Karpas-422 (cell line): ENCODE results near the gene CETP. TPM values are rescaled to one million over a fixed set of nuclear protein-coding genes. Genes with fewer than 3 reads are reported as not detected.

ENCODE experiments used
- DNase-seq: peaks from one replicate; pipeline ENCODE4 v3.0.0-alpha.2; 2015
- H2AFZ ChIP-seq: fragments of 200-600 bp; sonication (generic); 2 replicates; pipeline ENCODE4 v1.6.1; 2014; ENCODE audit warnings: antibody characterized with exemption, low read length, mixed read lengths
- H3K27ac ChIP-seq: fragments of 200-600 bp; sonication (generic); 2 replicates; pipeline ENCODE4 v1.5.1; 2014; ENCODE audit warnings: mild to moderate bottlenecking, low read length, moderate library complexity
- H3K27me3 ChIP-seq: fragments of 200-600 bp; sonication (generic); 2 replicates; pipeline ENCODE4 v1.6.1; 2014; ENCODE audit warnings: low read length, mixed read lengths
- H3K36me3 ChIP-seq: fragments of 200-600 bp; sonication (generic); 2 replicates; pipeline ENCODE4 v1.6.1; 2014; ENCODE audit warnings: low read length, mixed read lengths; ENCODE audit not compliant: insufficient read depth
- H3K4me1 ChIP-seq: fragments of 200-600 bp; sonication (generic); 2 replicates; pipeline ENCODE4 v1.6.1; 2014; ENCODE audit warnings: mild to moderate bottlenecking, low read length, mixed read lengths
- H3K4me2 ChIP-seq: fragments of 200-600 bp; sonication (generic); 2 replicates; pipeline ENCODE4 v1.6.1; 2014; ENCODE audit warnings: low read length, low read depth, mild to moderate bottlenecking; ENCODE audit not compliant: poor library complexity, severe bottlenecking
- H3K4me3 ChIP-seq: fragments of 200-600 bp; sonication (generic); 2 replicates; pipeline ENCODE4 v1.5.1; 2014; ENCODE audit warnings: mild to moderate bottlenecking, antibody characterized with exemption, low read length, mixed read lengths
- H3K79me2 ChIP-seq: fragments of 200-600 bp; sonication (generic); 2 replicates; pipeline ENCODE4 v1.6.1; 2014; ENCODE audit warnings: mild to moderate bottlenecking, low read length, mixed read lengths
- H3K9ac ChIP-seq: fragments of 200-600 bp; sonication (generic); 2 replicates; pipeline ENCODE4 v1.6.0; 2014; ENCODE audit warnings: low read length
- H3K9me2 ChIP-seq: fragments of 200-600 bp; sonication (generic), shearing (Covaris generic); replicated peaks from 2 replicates; pipeline ENCODE4 v1.6.0; 2014; ENCODE audit warnings: mild to moderate bottlenecking, low read length, moderate library complexity; ENCODE audit not compliant: insufficient read depth
- H3K9me3 ChIP-seq: fragments of 300-700, 200-600 bp; sonication (generic); 2 replicates; pipeline ENCODE4 v1.6.1; 2014; ENCODE audit warnings: low read length, mixed read lengths
- H4K20me1 ChIP-seq: fragments of 200-600 bp; sonication (generic); 2 replicates; pipeline ENCODE4 v1.6.1; 2014; ENCODE audit warnings: mild to moderate bottlenecking, antibody characterized with exemption, low read length, low read depth; ENCODE audit not compliant: insufficient read depth
- total RNA-seq: library from RNA; depleted of rRNA; stranded (reverse); fragments of >200 nt; shearing (Covaris generic); gene quantifications from 2 replicates; pipeline ENCODE4 v1.2.3, GENCODE V29; 2014; ENCODE audit warnings: low replicate concordance

The CETP gene
- total RNA-seq, 1 experiment from 2014 or later, result 0.48 TPM

DNA sequence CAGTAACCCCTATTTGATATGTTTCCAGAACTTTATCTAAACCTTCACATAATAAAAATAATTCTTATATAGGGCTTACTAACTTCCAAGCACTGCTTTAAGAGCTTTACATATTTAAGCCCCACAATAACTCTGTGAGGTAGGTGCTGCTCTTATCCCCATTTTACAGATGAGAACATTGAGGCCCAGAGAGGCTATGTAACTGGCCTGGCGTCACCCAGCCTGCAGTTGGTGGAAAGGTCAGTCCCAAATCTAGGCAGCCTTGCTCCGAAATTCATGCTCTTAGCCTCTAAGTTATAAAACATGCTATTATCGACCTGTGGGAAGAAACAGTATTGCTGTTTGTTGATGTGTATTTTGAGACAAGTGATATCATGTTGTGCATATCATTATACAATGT lies 36.6 kb downstream of the CETP start:
- Histone ChIP-seq H3K4me2 (no peak overlapping the region), H3K9me2 (no peaks in the 10 kb centered on the region), H3K27ac (peak overlapping the region; percentile 26; the same call in 1 of the 2 replicates), H3K36me3 (no peaks in the 10 kb centered on the region), H3K27me3 (no peaks in the 10 kb centered on the region), H2AFZ (no peak overlapping the region), H3K4me3 (no peak overlapping the region), H4K20me1 (no peaks in the 10 kb centered on the region; the same call in 1 of the 2 replicates), H3K79me2 (peaks cover 63% of the 10 kb centered on the region), H3K9ac (no peak overlapping the region), H3K4me1 (peaks cover 50% of the 10 kb centered on the region), H3K9me3 (no peaks in the 10 kb centered on the region)
- no peak for DNase-seq

DNA sequence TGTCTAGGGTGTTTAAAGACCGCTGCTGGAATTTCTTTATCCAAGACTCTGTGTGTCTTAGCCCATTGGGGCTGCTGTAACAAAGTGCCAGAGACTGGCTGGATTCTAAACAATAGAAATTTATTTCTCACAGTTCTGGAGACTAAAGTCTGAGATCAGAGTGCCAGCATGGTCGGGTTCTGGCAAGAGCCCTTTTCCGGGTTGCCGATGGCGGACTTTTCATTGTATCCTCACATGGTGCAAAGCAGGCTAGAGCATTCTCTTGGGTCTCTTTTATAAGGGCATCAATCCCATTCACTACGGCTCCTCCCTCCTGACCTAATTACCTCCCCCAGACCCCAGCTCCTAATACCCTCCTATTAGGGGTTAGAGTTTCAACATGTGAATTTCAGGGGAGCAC lies 37.1 kb downstream of the CETP start:
- Histone ChIP-seq H3K9me2 (no peaks in the 10 kb centered on the region), H4K20me1 (no peaks in the 10 kb centered on the region; the same call in 1 of the 2 replicates), H3K27ac (peak overlapping the region; percentile 66), H3K4me2 (peak overlapping the region; percentile 53), H3K4me1 (peaks cover 50% of the 10 kb centered on the region), H3K79me2 (peaks cover 60% of the 10 kb centered on the region), H3K9me3 (no peaks in the 10 kb centered on the region), H3K27me3 (no peaks in the 10 kb centered on the region), H2AFZ (no peak overlapping the region), H3K9ac (peak overlapping the region; percentile 39; the same call in 1 of the 2 replicates), H3K4me3 (no peak overlapping the region), H3K36me3 (no peaks in the 10 kb centered on the region)
- no peak for DNase-seq

DNA sequence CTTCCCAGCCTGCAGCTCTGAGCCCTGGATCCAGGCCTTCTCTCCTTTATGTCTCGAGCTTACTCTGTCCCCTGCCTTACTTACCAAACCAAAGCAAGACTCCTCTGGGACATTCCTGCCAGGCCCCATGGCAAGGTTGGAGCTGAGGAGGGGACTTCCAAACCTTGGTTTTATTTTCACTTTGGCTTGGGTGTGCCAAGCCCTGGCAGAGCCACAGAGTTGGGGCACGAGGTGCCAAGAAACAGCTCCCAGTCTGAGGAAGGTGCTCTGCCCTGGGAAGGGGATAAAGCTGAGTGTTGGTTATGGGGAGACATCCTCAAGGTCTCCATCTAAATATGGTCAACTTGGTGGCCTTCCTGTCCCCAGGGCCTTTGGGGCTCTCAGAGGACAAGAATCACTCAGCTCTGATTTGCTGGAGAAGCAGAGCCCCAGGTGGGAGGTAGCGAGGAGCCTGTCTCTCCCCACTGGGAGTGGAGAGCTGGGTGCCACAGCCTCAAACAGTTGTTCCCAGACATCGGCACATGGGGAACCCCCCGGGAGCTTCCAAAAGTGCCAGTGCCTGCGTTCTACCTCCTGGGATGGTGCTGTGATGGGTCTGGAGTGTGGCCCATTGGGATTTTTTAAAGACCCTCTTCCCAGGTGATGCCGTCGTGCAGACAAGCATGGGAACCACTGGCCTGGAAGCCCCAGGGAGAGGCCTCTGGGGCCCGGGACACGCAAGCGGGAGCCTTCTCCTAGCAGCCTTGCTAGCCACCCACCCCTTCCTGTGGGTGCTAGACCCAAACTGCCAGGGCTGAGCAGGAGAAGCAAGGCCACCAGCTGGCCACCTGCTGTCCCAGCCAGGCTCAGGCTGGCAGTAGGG lies 37.9 kb downstream of the CETP start:
- peak overlapping the region; percentile 39 for H3K9ac ChIP-seq

DNA sequence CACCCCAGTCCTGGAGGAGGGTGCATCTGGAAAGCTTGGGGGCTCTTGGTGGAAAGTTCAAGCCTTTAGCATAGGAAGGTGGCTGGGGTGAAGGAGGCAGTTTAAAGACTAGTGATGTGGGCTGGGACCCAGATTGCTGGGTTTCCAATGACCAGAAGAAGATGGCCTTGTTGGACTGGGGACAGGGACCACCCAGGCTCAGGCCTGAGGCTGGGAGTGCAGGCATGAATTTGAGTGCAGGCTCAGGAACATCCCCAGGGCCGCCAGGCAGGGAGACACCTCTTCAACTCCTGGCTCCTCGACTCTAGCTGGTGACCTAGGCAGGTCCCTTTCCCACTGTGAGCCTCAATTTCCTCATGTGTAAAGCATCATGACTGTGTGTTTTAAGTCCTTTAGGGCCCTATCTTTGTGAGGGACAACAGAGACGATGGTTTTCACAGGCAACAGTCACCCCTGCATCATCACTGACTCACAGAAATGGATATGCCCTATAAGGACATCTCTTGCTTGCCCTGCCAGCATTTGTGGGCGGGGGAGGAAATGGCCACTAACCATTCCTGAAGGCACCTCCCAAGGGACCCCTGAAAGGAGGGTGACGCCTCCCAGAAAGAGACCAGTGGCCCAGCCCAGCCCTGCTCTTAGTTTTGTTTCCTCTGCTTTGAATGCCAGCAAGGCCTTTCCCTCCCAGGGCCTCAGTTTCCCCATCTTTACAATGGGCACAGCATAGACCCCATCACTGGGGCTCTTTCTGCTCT lies 38.7 kb downstream of the CETP start:
- Histone ChIP-seq H3K9ac (peak overlapping the region; percentile 39), H3K27ac (peak overlapping the region; percentile 66), H3K4me2 (no peak overlapping the region), H3K36me3 (0 out of 2 replicates have a peak, but pooled peaks cover 5% of the 10 kb centered on the region), H3K9me2 (no peaks in the 10 kb centered on the region), H3K27me3 (no peaks in the 10 kb centered on the region), H3K9me3 (no peaks in the 10 kb centered on the region), H3K79me2 (peaks cover 53% of the 10 kb centered on the region), H4K20me1 (no peaks in the 10 kb centered on the region; the same call in 1 of the 2 replicates), H3K4me1 (peaks cover 59% of the 10 kb centered on the region), H3K4me3 (no peak overlapping the region), H2AFZ (no peak overlapping the region)
- peak; percentile 61 for DNase-seq

More for the DNA sequence above, 37.9 kb downstream of the CETP start:
- Histone ChIP-seq H2AFZ (no peak overlapping the region), H3K36me3 (0 out of 2 replicates have a peak, but pooled peaks cover 5% of the 10 kb centered on the region), H3K4me1 (peaks cover 51% of the 10 kb centered on the region), H3K27ac (peak overlapping the region; percentile 66), H3K9me2 (no peaks in the 10 kb centered on the region), H3K27me3 (no peaks in the 10 kb centered on the region), H3K9me3 (no peaks in the 10 kb centered on the region), H3K4me2 (peak overlapping the region; percentile 53), H3K79me2 (peaks cover 56% of the 10 kb centered on the region), H3K4me3 (no peak overlapping the region), H4K20me1 (no peaks in the 10 kb centered on the region; the same call in 1 of the 2 replicates)
- DNase-seq, result no peak

DNA sequence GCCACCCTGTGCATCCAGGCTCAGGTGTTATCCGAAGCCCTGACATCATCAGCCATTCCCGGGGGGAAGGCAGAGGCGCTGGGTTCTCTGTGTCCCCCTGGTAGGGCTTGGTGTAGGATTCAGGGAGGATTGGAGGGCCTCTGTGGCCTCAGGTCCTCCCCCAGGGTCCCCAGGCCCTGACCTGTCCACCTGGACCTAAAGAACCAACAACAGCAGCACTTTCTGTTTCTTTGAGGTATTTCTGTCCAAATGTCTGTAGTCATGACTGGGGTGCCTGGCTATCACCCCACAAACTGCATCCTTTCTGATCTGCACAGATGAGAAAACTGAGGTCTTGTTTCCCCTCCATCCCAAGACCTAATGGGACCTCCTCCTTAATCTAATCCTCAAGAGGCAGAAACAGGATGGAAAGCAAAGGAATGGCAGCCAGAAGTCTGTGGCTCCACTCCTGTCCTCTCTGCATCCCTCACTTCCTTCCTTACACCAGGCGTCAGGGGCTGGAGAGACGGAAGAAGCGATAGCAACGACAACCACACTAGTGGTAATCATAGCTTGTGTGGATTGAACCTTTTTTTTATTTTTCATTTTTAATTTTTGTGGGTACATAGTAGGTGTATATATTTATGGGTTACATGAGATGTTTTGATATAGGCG lies 39.4 kb downstream of the CETP start:
- DNase-seq, result no peak
- H3K4me2 ChIP-seq, result no peak overlapping the region
- H2AFZ ChIP-seq, result no peak overlapping the region
- H3K27me3 ChIP-seq, result no peaks in the 10 kb centered on the region
- H3K4me1 ChIP-seq, result peaks cover 66% of the 10 kb centered on the region
- H3K9me3 ChIP-seq, result no peaks in the 10 kb centered on the region
- no peak overlapping the region for H3K4me3 ChIP-seq
- peaks cover 48% of the 10 kb centered on the region for H3K79me2 ChIP-seq
- no peaks in the 10 kb centered on the region; the same call in 1 of the 2 replicates for H4K20me1 ChIP-seq
- 0 out of 2 replicates have a peak overlapping the region, but pooled peaks have one; percentile 24 for H3K27ac ChIP-seq
- H3K36me3 ChIP-seq, result 0 out of 2 replicates have a peak, but pooled peaks cover 5% of the 10 kb centered on the region
- H3K9me2 ChIP-seq, result no peaks in the 10 kb centered on the region
- H3K9ac ChIP-seq, result no peak overlapping the region

DNA sequence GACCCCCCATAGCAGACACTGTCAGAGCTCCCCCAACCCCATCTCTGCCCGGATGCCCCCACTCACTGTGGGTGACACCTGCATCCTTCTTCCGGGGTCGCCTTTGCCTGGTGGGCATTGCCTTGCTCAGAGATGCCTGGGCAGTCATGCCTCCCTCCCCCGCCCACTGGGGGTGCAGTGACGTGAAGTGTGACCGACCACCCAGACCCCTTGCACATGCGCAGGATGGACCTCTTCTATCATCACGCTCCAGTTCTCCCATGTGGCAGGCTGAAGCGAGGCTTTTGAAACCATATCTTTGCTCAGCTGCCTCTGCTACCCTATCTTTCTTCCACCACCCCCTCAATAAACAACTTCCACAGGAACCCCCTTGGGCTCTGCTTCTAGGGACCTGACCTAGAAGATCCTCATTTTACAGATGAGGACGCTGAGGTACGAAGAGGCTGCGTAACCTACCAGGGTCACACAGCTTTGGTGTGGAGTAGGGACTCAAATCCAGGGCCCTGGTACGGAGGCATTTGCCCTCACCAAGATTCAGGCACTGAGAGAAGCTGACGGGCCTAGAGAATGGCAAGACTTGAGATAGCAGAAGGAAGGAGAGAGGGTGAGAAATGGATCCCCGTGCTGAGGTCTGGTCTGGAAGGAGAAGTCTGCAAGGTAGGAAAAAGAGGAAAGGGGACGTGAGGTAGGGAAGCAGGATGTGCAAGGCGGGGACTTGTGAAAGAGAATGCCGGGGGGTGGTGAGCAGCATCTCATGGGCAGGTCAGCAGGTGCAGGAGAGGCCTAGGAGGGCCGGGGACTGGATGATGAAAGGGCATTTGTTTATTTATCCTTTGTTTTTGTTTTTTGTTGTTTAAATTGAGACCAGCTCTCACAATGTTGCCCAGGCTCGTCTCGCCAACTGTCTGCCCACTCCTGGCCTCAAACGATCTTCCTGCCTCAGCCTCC lies 42.0 kb downstream of the CETP start:
- Histone ChIP-seq H3K4me2 (peak overlapping the region; percentile 64), H2AFZ (no peak overlapping the region), H3K9me2 (no peaks in the 10 kb centered on the region), H3K27ac (peak overlapping the region; percentile 87), H3K36me3 (0 out of 2 replicates have a peak, but pooled peaks cover 5% of the 10 kb centered on the region), H3K9me3 (no peaks in the 10 kb centered on the region), H4K20me1 (no peaks in the 10 kb centered on the region; the same call in 1 of the 2 replicates), H3K9ac (peak overlapping the region; percentile 52), H3K79me2 (peaks cover 48% of the 10 kb centered on the region), H3K27me3 (no peaks in the 10 kb centered on the region), H3K4me3 (peak overlapping the region; percentile 42; the same call in 1 of the 2 replicates), H3K4me1 (peaks cover 82% of the 10 kb centered on the region)
- DNase-seq, result no peak
